GM12873 (cell line): ENCODE measurements around the gene ZSCAN22.

ENCODE experiments used
- CTCF ChIP-seq: IDR thresholded peaks from 2 replicates; pipeline ENCODE4 v1.5.1; 2012; ENCODE audit warnings: low read depth, mild to moderate bottlenecking, moderate library complexity, low read length, control low read depth; ENCODE audit not compliant: insufficient read depth; ENCODE audit errors: missing control alignments

The ZSCAN22 gene

GRCh38 chr19:58291943-58292342 lies 34.9 kb upstream of the ZSCAN22 start:
- no peak for TF ChIP-seq CTCF

GRCh38 chr19:58294743-58295374 lies 31.9 kb upstream of the ZSCAN22 start:
- TF ChIP-seq CTCF: no peak

- TF ChIP-seq CTCF: no peak
These were observed 30.7 kb upstream of the ZSCAN22 start for GRCh38 chr19:58296104-58296503.

- no peak for TF ChIP-seq CTCF
These were observed 26.2 kb upstream of the ZSCAN22 start for GRCh38 chr19:58300620-58301019.

GRCh38 chr19:58304255-58304654 lies 22.5 kb upstream of the ZSCAN22 start:
- TF ChIP-seq CTCF: no peak

- TF ChIP-seq CTCF: no peak
These were observed 22.1 kb upstream of the ZSCAN22 start for GRCh38 chr19:58304748-58305064.

- no peak for TF ChIP-seq CTCF
These were observed 21.5 kb upstream of the ZSCAN22 start, which contains the start of gene ERVK3-1 for GRCh38 chr19:58305065-58305931. TSS of gene ERVK3-1 (plus strand) at chr19:58305377. CDS start at chr19:58312169, 6,792 bp downstream.
